HG02938 (cell line): ENCODE results near the gene PLPP3.
A peak's percentile ranks its signal among the peaks of the same experiment; 100 is the strongest.

Source experiments
- ATAC-seq: cut with Tn5 transposase; IDR thresholded peaks from one replicate; pipeline ENCODE4 v1.9.1; 2021; ENCODE audit warnings: mild to moderate bottlenecking, moderate library complexity; ENCODE audit not compliant: unreplicated experiment

PLPP3 gene

GRCh38 chr1:56525489-56526041, 53.8 kb downstream of the PLPP3 start:
- ATAC-seq = peak; percentile 85

GRCh38 chr1:56524263-56524662, 55.1 kb downstream of the PLPP3 start:
- no peak for ATAC-seq

GRCh38 chr1:56522680-56523079, 56.7 kb downstream of the PLPP3 start:
- no peak for ATAC-seq

GRCh38 chr1:56520016-56520601, 59.3 kb downstream of the PLPP3 start:
- no peak for ATAC-seq

GRCh38 chr1:56517404-56518130, 61.8 kb downstream of the PLPP3 start:
- no peak for ATAC-seq

GRCh38 chr1:56516539-56517252, 62.7 kb downstream of the PLPP3 start:
- ATAC-seq = peak; percentile 93

GRCh38 chr1:56515898-56516538, 63.3 kb downstream of the PLPP3 start:
- no peak for ATAC-seq

- no peak for ATAC-seq
Measured at GRCh38 chr1:56512724-56513494, 66.5 kb downstream of the PLPP3 start.

GRCh38 chr1:56511766-56512165, 67.6 kb downstream of the PLPP3 start:
- no peak for ATAC-seq

- no peak for ATAC-seq
Measured at GRCh38 chr1:56511364-56511763, 68.0 kb downstream of the PLPP3 start.

GRCh38 chr1:56510642-56511021, 68.7 kb downstream of the PLPP3 start:
- no peak for ATAC-seq

GRCh38 chr1:56509713-56510641, 69.4 kb downstream of the PLPP3 start:
- no peak for ATAC-seq

- ATAC-seq = no peak
Measured at GRCh38 chr1:56508523-56508983, 70.8 kb downstream of the PLPP3 start.

- ATAC-seq = no peak
Measured at GRCh38 chr1:56507925-56508522, 71.3 kb downstream of the PLPP3 start.

- no peak for ATAC-seq
Measured at GRCh38 chr1:56506951-56507491, 72.3 kb downstream of the PLPP3 start.

GRCh38 chr1:56505792-56506743, 73.3 kb downstream of the PLPP3 start:
- ATAC-seq = no peak

- ATAC-seq = no peak
Measured at GRCh38 chr1:56502700-56503245, 76.6 kb downstream of the PLPP3 start.
